HEK293 (cell line): ENCODE results near the gene SCUBE3.

Experiments
- CTCF ChIA-PET: fragments of 350-600 bp; formaldehyde crosslinking; extraction: SDS; loops from one replicate; lab custom pipeline; 2021; ENCODE audit warnings: antibody characterized with exemption; lab: Yijun Ruan, JAX
- POLR2A ChIA-PET: fragments of 300-600 bp; formaldehyde crosslinking; extraction: SDS; loops from one replicate; lab custom pipeline; 2020; ENCODE audit warnings: antibody characterized with exemption, inconsistent platforms; lab: Yijun Ruan, JAX
- H3K27ac ChIP-seq: fragments of 200-500 bp; sonication (Bioruptor generic); 2 replicates; pipeline ENCODE4 v1.5.1; 2014; ENCODE audit warnings: low read depth, low read length, control low read depth, inconsistent platforms; ENCODE audit errors: extremely low read depth
- H3K36me3 ChIP-seq, 2 experiments: fragments of 200-500 bp in 1 of 2; sonication (Bioruptor generic) in 1 of 2; 1 replicate in 1 of 2; 2 replicates in 1 of 2; pipeline ENCODE4 v1.5.1; 2014 to 2017; ENCODE audit warnings: inconsistent platforms in 2 of 2, low read length in 2 of 2; ENCODE audit not compliant: control insufficient read depth in 2 of 2, insufficient read depth in 1 of 2
- H3K4me1 ChIP-seq: fragments of 200-500 bp; sonication (Bioruptor generic); 2 replicates; pipeline ENCODE4 v1.5.1; 2014; ENCODE audit warnings: mild to moderate bottlenecking, low read length, inconsistent platforms; ENCODE audit not compliant: control insufficient read depth, insufficient read depth
- H3K4me3 ChIP-seq: 2 replicates; pipeline ENCODE4 v1.5.1; 2011; ENCODE audit warnings: low read depth, mild to moderate bottlenecking, control low read depth, low read length, moderate library complexity
- H3K9me3 ChIP-seq: fragments of 200-500 bp; sonication (Bioruptor generic); 2 replicates; pipeline ENCODE4 v1.5.1; 2014; ENCODE audit warnings: low read depth, low read length, inconsistent platforms; ENCODE audit not compliant: control insufficient read depth, insufficient read depth
- MEIS1 ChIP-seq: sonication (generic); formaldehyde crosslinking; IDR thresholded peaks from 2 replicates; pipeline ENCODE4 v1.8.1; 2022; ENCODE audit warnings: missing genetic modification reagents, mild to moderate bottlenecking, borderline replicate concordance
- SP3 ChIP-seq: fragments of 450-650 bp; formaldehyde crosslinking; IDR thresholded peaks from 2 replicates; pipeline ENCODE4 v1.5.1; 2016; ENCODE audit warnings: missing biosample characterization, missing genetic modification characterization
- WT1 ChIP-seq: fragments of 450-650 bp; formaldehyde crosslinking; IDR thresholded peaks from 2 replicates; pipeline ENCODE4 v1.5.1; 2016; ENCODE audit warnings: missing biosample characterization, missing genetic modification characterization
- YY2 ChIP-seq: fragments of 450-650 bp; formaldehyde crosslinking; IDR thresholded peaks from 2 replicates; pipeline ENCODE4 v1.5.1; 2016; ENCODE audit warnings: missing biosample characterization, missing genetic modification characterization
- ZNF132 ChIP-seq: fragments of 450-650 bp; formaldehyde crosslinking; IDR thresholded peaks from 2 replicates; pipeline ENCODE4 v1.5.1; 2017; ENCODE audit warnings: missing biosample characterization, missing genetic modification characterization, borderline replicate concordance
- ZNF138 ChIP-seq: fragments of 450-650 bp; formaldehyde crosslinking; IDR thresholded peaks from 2 replicates; pipeline ENCODE4 v1.5.1; 2016; ENCODE audit warnings: missing biosample characterization, missing genetic modification characterization, borderline replicate concordance
- ZNF24 ChIP-seq: fragments of 450-650 bp; formaldehyde crosslinking; IDR thresholded peaks from 2 replicates; pipeline ENCODE4 v1.5.1; 2016; ENCODE audit warnings: missing biosample characterization, missing genetic modification characterization
- ZNF266 ChIP-seq: fragments of 450-650 bp; formaldehyde crosslinking; IDR thresholded peaks from 2 replicates; pipeline ENCODE4 v1.5.1; 2016; ENCODE audit warnings: missing biosample characterization, missing genetic modification characterization, low read depth
- ZNF518A ChIP-seq: fragments of 450-650 bp; formaldehyde crosslinking; conservative IDR thresholded peaks from 2 replicates; pipeline ENCODE4 v1.5.1; 2016; ENCODE audit warnings: low read depth, missing biosample characterization, missing genetic modification characterization
- ZNF529 ChIP-seq: fragments of 450-650 bp; formaldehyde crosslinking; IDR thresholded peaks from 2 replicates; pipeline ENCODE4 v1.5.1; 2017; ENCODE audit warnings: missing genetic modification characterization, missing biosample characterization; ENCODE audit not compliant: insufficient replicate concordance
- ZNF596 ChIP-seq: fragments of 450-650 bp; IDR thresholded peaks from 2 replicates; pipeline ENCODE4 v1.5.0; 2018; ENCODE audit warnings: missing biosample characterization, mild to moderate bottlenecking, missing genetic modification characterization, moderate library complexity
- ZNF76 ChIP-seq: fragments of 450-650 bp; formaldehyde crosslinking; IDR thresholded peaks from 2 replicates; pipeline ENCODE4; 2016; ENCODE audit warnings: low read depth, missing biosample characterization, missing genetic modification characterization, borderline replicate concordance
- ZSCAN16 ChIP-seq: fragments of 450-650 bp; formaldehyde crosslinking; IDR thresholded peaks from 2 replicates; pipeline ENCODE4 v1.5.1; 2016; ENCODE audit warnings: missing biosample characterization, missing genetic modification characterization
- TF ChIP-seq, protein P1 (sequence below): fragments of 450-650 bp; formaldehyde crosslinking; IDR thresholded peaks from 2 replicates; pipeline ENCODE4 v1.5.1; 2016; ENCODE audit warnings: missing biosample characterization, missing genetic modification characterization
- TF ChIP-seq, protein P2 (sequence below): fragments of 450-650 bp; formaldehyde crosslinking; IDR thresholded peaks from 2 replicates; pipeline ENCODE4 v1.5.1; 2016; ENCODE audit warnings: missing biosample characterization, missing genetic modification characterization
- TF ChIP-seq, protein P3 (sequence below): fragments of 450-650 bp; IDR thresholded peaks from 2 replicates; pipeline ENCODE4 v1.5.1; 2018; ENCODE audit warnings: missing biosample characterization, missing genetic modification characterization
- TF ChIP-seq, protein P4 (sequence below): fragments of 450-650 bp; formaldehyde crosslinking; IDR thresholded peaks from 2 replicates; pipeline ENCODE4 v1.5.1; 2016; ENCODE audit warnings: missing biosample characterization, missing genetic modification characterization, borderline replicate concordance
- TF ChIP-seq, protein P5 (sequence below): fragments of 450-650 bp; formaldehyde crosslinking; IDR thresholded peaks from 2 replicates; pipeline ENCODE4 v1.5.1; 2016; ENCODE audit warnings: missing biosample characterization, missing genetic modification characterization

Gene SCUBE3

DNA sequence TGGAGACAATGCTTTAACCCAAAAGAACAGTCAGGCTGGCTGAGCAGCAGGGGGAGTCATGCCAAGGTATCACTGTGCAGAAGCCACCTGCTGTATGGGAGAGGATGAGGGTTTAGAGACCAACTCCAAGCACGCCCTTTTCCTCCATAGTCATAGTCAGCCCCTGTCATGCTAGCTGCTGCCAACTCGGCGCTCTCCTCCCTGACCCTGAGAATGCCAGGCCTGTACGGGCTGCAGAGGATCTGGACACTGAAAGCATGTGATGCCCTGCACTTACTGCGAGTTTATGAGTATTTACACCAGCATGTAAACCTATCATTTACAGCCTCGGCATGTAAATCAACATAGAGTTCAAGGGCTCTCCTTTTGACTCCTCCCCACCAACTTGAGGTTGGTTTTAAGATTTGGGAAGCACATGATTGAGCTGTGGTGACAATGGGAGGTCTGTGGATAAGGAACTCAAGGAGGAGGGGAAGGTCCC is 11.7 kb upstream of the SCUBE3 start (continued):
- no peak for TF ChIP-seq YY2
- TF ChIP-seq ZSCAN16 (tag by site-specific recombination): no peak

DNA sequence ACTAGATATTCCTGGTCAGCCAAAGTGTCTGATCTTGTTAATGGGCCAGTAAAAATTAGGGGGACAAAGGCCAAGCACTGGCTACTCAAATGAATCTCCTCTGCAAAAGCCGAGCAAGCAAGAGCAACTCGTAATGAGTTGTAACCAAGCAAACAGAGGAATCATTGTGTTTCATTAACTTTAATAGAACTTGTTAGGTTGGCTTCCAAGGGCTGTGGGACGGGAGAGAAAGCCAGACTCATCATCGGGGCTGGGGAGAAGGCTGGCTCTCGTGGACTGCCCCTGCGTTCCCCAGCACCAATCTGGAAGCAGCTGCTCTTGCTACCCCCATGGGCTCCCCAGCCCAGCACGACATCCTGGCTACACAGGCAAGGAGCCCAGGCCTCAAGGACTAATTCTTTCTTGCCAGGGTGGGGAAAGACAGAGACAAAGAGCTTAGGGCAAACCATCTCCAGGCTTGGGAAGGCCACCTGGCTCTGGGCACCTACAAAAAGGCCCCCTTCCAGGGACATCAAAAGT is 10.5 kb upstream of the SCUBE3 start:
- CTCF ChIA-PET: interaction anchor here (0.6 to 16.5 kb wide), 10 partner anchors 10 to 680 kb away, joined by 3 to 209 read pairs (median 17); partner anchors contain the start of gene SCUBE3
- H3K4me3 ChIP-seq: no peak overlapping the region
- no peak for TF ChIP-seq ZNF138
- no peak for TF ChIP-seq ZNF266 (tag by site-specific recombination)
- no peak for TF ChIP-seq SP3 (tag by site-specific recombination)
- TF ChIP-seq ZNF529 (tag by site-specific recombination): no peak
- TF ChIP-seq, protein P1, sequence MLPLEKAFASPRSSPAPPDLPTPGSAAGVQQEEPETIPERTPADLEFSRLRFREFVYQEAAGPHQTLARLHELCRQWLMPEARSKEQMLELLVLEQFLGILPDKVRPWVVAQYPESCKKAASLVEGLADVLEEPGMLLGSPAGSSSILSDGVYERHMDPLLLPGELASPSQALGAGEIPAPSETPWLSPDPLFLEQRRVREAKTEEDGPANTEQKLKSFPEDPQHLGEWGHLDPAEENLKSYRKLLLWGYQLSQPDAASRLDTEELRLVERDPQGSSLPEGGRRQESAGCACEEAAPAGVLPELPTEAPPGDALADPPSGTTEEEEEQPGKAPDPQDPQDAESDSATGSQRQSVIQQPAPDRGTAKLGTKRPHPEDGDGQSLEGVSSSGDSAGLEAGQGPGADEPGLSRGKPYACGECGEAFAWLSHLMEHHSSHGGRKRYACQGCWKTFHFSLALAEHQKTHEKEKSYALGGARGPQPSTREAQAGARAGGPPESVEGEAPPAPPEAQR: no peak
- no peak for TF ChIP-seq ZNF518A (tag by site-specific recombination)
- TF ChIP-seq, protein P2, sequence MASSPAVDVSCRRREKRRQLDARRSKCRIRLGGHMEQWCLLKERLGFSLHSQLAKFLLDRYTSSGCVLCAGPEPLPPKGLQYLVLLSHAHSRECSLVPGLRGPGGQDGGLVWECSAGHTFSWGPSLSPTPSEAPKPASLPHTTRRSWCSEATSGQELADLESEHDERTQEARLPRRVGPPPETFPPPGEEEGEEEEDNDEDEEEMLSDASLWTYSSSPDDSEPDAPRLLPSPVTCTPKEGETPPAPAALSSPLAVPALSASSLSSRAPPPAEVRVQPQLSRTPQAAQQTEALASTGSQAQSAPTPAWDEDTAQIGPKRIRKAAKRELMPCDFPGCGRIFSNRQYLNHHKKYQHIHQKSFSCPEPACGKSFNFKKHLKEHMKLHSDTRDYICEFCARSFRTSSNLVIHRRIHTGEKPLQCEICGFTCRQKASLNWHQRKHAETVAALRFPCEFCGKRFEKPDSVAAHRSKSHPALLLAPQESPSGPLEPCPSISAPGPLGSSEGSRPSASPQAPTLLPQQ (tag by site-specific recombination): no peak
- TF ChIP-seq ZNF24 (tag by site-specific recombination): no peak
- TF ChIP-seq ZNF596 (tag by site-specific recombination): no peak
- no peak for TF ChIP-seq ZNF132 (tag by site-specific recombination)
- no peak for TF ChIP-seq WT1 (tag by site-specific recombination)
- TF ChIP-seq ZNF76 (tag by site-specific recombination): no peak
- no peaks in the 10 kb centered on the region for H3K36me3 ChIP-seq
- H3K9me3 ChIP-seq: no peaks in the 10 kb centered on the region
- POLR2A ChIA-PET: no interaction called here
- 0 out of 2 replicates have a peak, but pooled peaks cover 2% of the 10 kb centered on the region for H3K4me1 ChIP-seq
- H3K27ac ChIP-seq: no peak overlapping the region

GRCh38 chr6:35203680-35204079 is 10.1 kb upstream of the SCUBE3 start:
- Histone ChIP-seq H3K27ac (no peak overlapping the region), H3K9me3 (no peaks in the 10 kb centered on the region), H3K36me3 (no peaks in the 10 kb centered on the region), H3K4me3 (no peak overlapping the region), H3K4me1 (0 out of 2 replicates have a peak, but pooled peaks cover 2% of the 10 kb centered on the region)
- CTCF ChIA-PET: interaction anchor here (0.6 to 16.5 kb wide), 16 partner anchors 11 to 961 kb away, joined by 3 to 209 read pairs (median 12); partner anchors contain the start of gene SCUBE3
- POLR2A ChIA-PET: no interaction called here
- TF ChIP-seq, protein P3, sequence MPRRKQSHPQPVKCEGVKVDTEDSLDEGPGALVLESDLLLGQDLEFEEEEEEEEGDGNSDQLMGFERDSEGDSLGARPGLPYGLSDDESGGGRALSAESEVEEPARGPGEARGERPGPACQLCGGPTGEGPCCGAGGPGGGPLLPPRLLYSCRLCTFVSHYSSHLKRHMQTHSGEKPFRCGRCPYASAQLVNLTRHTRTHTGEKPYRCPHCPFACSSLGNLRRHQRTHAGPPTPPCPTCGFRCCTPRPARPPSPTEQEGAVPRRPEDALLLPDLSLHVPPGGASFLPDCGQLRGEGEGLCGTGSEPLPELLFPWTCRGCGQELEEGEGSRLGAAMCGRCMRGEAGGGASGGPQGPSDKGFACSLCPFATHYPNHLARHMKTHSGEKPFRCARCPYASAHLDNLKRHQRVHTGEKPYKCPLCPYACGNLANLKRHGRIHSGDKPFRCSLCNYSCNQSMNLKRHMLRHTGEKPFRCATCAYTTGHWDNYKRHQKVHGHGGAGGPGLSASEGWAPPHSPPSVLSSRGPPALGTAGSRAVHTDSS (tag by site-specific recombination): no peak
- TF ChIP-seq, protein P4, sequence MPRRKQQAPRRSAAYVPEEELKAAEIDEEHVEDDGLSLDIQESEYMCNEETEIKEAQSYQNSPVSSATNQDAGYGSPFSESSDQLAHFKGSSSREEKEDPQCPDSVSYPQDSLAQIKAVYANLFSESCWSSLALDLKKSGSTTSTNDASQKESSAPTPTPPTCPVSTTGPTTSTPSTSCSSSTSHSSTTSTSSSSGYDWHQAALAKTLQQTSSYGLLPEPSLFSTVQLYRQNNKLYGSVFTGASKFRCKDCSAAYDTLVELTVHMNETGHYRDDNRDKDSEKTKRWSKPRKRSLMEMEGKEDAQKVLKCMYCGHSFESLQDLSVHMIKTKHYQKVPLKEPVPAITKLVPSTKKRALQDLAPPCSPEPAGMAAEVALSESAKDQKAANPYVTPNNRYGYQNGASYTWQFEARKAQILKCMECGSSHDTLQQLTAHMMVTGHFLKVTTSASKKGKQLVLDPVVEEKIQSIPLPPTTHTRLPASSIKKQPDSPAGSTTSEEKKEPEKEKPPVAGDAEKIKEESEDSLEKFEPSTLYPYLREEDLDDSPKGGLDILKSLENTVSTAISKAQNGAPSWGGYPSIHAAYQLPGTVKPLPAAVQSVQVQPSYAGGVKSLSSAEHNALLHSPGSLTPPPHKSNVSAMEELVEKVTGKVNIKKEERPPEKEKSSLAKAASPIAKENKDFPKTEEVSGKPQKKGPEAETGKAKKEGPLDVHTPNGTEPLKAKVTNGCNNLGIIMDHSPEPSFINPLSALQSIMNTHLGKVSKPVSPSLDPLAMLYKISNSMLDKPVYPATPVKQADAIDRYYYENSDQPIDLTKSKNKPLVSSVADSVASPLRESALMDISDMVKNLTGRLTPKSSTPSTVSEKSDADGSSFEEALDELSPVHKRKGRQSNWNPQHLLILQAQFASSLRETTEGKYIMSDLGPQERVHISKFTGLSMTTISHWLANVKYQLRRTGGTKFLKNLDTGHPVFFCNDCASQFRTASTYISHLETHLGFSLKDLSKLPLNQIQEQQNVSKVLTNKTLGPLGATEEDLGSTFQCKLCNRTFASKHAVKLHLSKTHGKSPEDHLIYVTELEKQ (tag by site-specific recombination): no peak
- TF ChIP-seq, protein P5, sequence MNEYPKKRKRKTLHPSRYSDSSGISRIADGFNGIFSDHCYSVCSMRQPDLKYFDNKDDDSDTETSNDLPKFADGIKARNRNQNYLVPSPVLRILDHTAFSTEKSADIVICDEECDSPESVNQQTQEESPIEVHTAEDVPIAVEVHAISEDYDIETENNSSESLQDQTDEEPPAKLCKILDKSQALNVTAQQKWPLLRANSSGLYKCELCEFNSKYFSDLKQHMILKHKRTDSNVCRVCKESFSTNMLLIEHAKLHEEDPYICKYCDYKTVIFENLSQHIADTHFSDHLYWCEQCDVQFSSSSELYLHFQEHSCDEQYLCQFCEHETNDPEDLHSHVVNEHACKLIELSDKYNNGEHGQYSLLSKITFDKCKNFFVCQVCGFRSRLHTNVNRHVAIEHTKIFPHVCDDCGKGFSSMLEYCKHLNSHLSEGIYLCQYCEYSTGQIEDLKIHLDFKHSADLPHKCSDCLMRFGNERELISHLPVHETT (tag by site-specific recombination): no peak
- TF ChIP-seq MEIS1 (CRISPR knock-in tag): no peak
